HG02759 (cell line): ENCODE results near the gene PTPRS.

Source experiments
- ATAC-seq: cut with Tn5 transposase; IDR thresholded peaks from one replicate; pipeline ENCODE4 v1.9.1; 2021; ENCODE audit warnings: mild to moderate bottlenecking, moderate library complexity; ENCODE audit not compliant: unreplicated experiment

Gene PTPRS

GRCh38 chr19:5355693-5356092, 15.1 kb upstream of the PTPRS start:
- ATAC-seq: no peak

GRCh38 chr19:5355076-5355475, 14.5 kb upstream of the PTPRS start:
- no peak for ATAC-seq

GRCh38 chr19:5354403-5354802, 13.8 kb upstream of the PTPRS start:
- ATAC-seq: no peak

GRCh38 chr19:5352229-5352763, 11.7 kb upstream of the PTPRS start:
- no peak for ATAC-seq

DNA sequence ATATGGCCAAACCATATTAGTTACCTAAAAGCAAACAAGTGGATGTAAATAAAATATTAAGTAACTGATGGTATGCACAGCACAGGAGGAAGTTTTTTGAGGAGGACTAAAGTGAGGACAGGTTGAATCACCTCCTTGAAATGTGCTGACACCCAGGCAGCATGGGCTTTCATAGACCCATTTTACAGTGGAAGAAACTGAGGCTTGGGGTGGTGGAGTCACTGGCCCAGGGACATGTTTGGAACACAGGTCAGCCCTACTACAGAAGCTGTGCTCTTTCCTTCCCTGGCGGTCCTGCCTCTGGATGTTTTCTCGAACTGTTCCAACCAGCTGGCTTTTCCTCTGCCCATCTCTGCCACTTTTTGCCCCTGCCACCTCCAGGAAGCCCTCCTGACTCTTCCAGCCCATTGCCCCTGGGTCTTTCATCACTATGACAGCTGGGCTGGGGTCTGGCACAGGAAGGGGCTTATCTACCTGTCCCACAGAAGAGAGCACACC, 11.2 kb upstream of the PTPRS start:
- ATAC-seq: no peak

DNA sequence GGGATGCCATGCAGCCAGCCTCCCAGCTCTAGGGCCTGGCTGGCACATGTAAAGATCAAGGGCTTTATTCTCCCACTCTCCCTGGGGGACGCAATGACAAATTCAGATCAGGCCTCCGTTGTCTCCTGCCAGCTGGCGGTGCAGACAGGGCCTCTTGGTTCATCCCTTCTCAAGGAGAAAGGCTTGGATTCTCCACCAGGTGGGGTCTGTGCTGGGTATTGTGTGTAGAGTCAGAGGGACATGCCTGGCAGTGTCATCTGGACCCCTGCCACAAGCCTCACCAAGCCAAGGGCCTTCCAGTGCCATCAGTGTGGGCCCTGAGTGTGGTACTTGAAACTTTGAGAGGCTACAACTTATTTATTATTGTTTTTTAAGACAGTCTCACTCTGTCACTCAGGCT, 8.4 kb upstream of the PTPRS start:
- ATAC-seq: no peak

DNA sequence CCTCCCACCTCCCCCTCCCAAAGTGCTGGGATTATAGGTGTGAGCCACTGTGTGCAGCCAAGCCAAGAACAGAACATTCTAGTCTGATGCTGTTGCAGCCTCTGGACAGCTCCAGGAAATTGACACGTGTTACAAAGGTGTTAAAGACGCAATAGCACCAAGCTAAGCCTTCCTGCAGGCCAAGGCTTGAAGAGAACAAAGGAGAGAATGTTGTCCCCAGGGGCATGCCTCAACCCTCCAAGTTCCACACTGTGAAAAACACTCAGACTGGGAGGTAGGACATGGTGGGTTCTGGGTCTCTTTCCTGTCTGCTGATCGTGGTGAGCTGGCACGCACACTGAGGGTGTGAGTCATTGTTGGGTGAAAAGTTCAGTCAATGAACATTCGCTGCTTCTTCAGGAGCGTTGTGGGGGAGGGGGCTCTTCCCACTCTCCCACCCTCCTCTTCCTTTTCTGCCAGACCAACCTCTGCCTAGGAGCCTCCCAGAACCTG, 5.3 kb upstream of the PTPRS start:
- no peak for ATAC-seq

GRCh38 chr19:5343848-5344247, 3.2 kb upstream of the PTPRS start:
- ATAC-seq: no peak

DNA sequence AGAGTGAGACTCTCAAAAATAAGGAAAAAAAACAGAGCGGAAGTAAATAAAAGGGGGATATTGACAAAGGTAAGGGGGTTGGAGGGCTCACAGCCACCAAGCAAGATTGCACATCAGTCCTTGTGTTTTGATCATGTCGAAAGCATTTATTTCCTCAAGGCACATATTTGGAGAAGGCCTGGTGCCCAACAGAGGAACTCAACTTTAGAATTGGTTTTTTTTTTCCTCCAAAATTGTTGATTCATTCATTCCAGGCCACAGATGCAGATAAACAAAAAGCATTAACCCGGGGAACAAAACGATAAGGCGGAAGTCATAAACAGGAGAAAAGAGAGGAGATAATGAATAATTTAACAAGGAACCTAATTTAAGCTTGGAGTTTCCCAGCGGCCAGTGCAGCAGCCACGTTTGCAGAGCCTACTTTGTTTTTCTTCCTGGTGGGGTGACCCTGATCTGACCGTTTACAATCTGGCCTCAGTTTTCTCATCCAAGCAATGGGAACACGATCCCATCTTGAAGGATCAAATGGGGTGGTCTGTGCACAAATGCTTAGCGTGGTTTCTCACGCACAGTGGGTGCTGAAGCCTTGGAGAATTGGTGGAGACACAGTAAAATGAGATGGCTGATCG, 2.1 kb upstream of the PTPRS start:
- ATAC-seq: no peak

GRCh38 chr19:5341981-5342380, 1.4 kb upstream of the PTPRS start:
- no peak for ATAC-seq

- ATAC-seq: no peak
Observed at GRCh38 chr19:5341448-5341820, 822 bp upstream of the PTPRS start.

DNA sequence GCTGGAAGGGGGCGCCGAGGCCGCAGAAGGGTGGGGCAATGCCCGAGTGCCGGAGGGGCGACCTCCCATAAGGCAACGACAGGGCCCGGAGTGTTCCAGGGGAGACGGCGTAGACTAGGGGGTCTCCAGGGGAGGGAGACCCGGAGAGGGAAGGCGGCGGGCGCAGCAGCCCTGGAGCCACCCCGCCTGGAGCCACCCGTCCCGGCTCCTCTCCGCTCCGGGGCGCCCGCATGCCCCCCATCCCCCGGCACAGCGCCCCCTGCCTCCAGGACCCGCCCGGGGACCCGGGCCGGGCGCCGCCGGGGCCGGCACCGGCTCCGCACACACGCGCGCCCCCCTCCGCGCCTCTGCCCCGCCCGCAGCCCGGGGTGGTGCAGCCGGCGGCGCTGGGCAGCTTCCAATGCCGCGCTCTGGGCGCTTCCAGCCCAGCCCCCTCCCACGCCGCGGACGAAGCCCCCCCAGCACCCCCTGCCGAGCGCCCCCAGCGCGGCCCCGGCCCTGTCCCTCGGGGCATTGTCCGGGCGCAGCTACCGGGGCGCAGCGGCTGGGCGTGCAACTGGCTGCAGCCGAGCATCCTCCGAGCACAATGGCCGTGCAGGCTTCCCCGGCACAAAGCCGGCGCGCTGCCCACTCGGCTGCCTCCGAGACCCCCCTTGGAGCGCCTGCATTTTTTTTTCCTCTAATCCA, 519 bp downstream of the PTPRS start:
- peak; percentile 31 for ATAC-seq

DNA sequence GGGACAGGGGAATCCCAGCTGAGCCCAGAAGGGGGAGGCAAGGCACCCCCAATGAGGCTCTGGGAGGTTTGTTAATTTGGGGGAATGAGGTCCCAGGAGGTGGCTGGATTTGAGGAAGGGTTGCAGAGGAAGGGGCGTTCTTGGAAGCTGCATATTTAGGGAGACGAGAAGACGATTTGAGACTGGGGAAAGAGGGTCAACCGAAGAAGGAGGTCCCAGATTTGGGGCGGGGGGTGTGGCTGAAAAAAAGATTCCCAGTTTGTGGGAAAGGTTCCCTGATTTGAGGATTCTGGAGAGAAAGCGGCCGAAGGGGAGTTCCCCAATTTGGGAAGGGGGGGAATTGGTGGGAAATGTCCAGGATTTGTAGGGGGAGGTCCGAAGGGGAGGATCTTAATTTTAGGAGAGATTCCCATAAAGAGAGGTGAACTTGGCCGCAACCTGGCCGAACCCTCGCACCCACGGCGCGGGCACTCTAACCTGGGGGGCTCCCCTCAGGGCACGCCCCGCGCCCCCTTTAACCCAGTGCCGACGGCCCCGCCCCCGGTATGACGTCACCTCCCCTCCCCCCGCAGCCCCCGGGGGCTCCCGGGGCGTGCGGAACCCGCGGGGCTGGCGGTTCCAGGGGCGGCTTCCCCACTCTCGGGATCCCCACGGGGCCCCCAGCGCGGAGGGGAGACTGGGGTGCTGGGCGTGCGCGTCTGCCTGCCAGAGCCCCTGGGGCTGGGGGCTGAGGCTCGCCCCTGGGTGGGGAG, 1.2 kb downstream of the PTPRS start:
- no peak for ATAC-seq

DNA sequence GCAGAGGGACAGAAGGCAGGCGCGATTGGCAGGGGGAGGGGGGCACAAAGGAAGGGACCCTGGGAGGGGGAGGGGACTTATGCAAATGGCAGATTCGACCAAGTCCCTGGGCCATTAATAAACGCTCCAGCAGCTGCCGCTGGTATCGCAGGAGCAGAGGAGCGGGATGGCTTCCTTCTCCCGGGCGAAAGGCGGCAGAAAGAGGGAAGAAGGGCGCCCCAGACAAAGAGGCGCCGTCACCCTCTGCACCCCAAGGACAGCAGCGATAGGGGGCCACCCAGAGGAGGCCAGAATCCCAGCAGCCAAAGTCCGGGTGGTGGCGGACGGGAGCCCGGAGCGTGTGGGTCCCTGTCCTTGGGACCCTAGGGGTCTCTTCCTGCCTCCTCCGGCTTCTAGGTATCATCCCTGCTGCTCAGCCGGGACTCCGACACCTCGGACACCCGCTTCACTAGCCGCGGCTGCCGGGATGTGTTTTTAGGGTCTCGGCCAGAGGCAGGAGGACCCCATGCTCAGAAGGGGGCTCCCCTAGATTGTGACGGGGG, 1.9 kb downstream of the PTPRS start:
- no peak for ATAC-seq

- ATAC-seq: no peak
Observed at GRCh38 chr19:5337708-5338655, 2.6 kb downstream of the PTPRS start.

GRCh38 chr19:5337126-5337525, 3.5 kb downstream of the PTPRS start:
- no peak for ATAC-seq

DNA sequence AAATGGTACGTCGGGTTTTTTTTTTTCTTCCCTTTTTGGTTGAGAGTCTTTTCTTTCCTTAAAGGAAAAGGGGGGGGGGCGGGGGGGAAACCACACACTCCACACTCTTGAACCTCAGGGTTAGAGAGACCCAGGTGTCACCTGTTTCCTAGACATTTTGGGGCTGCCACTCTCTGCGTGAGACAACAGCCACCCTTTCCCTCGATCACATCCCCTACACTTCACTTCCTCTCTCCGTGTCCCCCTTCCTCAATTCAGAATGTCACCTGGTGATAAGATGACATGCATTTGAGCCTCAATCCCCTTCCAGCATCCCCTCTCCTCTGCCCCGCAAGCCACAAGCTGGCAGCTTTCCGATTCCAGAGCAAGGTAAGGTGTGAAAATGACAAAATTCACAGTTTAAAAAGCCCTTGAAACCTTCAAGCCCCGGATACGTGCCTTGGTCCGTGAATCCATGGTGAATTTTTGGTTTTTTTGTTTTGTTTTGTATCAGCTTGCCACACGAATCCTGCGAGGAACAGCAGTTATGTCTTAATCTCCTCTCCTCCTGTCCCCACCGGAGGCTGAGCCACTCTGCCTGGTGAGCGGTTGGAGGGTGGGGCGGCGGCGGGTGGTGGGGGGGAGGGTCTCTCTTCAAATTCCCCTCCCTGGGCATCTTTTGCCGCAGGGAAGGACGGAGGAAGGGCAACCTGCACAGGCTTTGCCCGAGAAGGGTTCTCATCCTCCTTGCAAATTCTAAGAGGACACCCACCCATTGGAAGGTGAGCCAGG, 4.2 kb downstream of the PTPRS start:
- no peak for ATAC-seq

GRCh38 chr19:5335593-5335992, 5.0 kb downstream of the PTPRS start:
- ATAC-seq: no peak

DNA sequence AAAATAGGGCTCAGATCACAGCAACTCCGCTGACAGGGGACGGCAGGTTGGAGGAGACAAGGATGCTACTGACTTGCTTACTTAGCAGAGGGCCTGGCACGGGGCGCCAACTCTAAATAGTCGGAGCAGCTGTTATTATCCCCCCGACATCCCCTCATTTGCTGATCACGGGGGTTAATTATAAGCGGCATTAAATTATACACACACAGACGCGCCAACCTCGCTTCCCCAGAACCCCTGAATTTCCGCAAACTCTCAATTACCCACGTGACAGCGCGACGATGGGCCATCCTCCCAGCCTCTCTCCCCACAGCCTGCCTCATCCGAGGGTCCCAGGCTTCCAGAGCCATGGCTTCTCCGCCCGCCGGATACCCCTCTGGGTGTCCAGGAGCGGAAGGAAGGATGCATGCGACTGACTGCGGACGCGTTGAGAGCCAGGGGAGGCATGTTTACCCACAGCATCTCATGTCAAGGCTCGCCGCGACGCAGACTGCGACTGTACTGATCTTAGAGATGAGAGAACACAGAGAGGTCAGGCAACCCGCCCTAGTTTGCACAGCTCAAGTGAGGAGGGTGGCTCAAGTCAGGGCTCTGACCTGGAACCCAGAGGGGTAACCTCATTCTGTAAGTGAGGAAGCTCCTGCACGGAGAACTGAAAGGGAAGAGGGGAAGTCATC, 5.7 kb downstream of the PTPRS start:
- ATAC-seq: no peak
